Measurements from ENCODE around the gene ANO4.

Gene ANO4

GRCh38 chr12:100964028-100964427 lies 169.5 kb downstream of the ANO4 start (continued):
- no peak for TF ChIP-seq CSRNP3 (CRISPR knock-in tag; IDR thresholded peaks at IDR 0.05)
- TF ChIP-seq RARB (CRISPR knock-in tag; IDR thresholded peaks at IDR 0.05), result no peak
- no peak for TF ChIP-seq ZNF70 (CRISPR knock-in tag; IDR thresholded peaks at IDR 0.05)

- TF ChIP-seq ZC3H10 (CRISPR knock-in tag; IDR thresholded peaks at IDR 0.05) (no peak), TSHZ2 (CRISPR knock-in tag; IDR thresholded peaks at IDR 0.05) (no peak), CREB5 (CRISPR knock-in tag; IDR thresholded peaks at IDR 0.05; ENCODE audit: low read depth) (no peak), BACH2 (CRISPR knock-in tag; IDR thresholded peaks at IDR 0.05; ENCODE audit: borderline replicate concordance) (no peak), ZFP30 (CRISPR knock-in tag; IDR thresholded peaks at IDR 0.05) (no peak), ARNTL (CRISPR knock-in tag; IDR thresholded peaks at IDR 0.05; ENCODE audit: borderline replicate concordance, low read depth) (no peak), POU6F1 (CRISPR knock-in tag; IDR thresholded peaks at IDR 0.05; ENCODE audit: borderline replicate concordance, low read depth) (no peak), ESRRG (CRISPR knock-in tag; IDR thresholded peaks at IDR 0.05) (no peak), RARB (CRISPR knock-in tag; IDR thresholded peaks at IDR 0.05) (no peak), TOX (CRISPR knock-in tag; IDR thresholded peaks at IDR 0.05; ENCODE audit: borderline replicate concordance) (no peak), PPARA (CRISPR knock-in tag; IDR thresholded peaks at IDR 0.05; ENCODE audit: borderline replicate concordance) (no peak), CSDC2 (CRISPR knock-in tag; IDR thresholded peaks at IDR 0.05) (no peak)
- ATAC-seq, result peak; percentile 65
Measured at GRCh38 chr12:100967189-100967588, 172.6 kb downstream of the ANO4 start.

- no peak for ATAC-seq
- TF ChIP-seq PPARA (CRISPR knock-in tag; IDR thresholded peaks at IDR 0.05; ENCODE audit: borderline replicate concordance) (no peak), OSR1 (CRISPR knock-in tag; IDR thresholded peaks at IDR 0.05) (no peak), ZFP30 (CRISPR knock-in tag; IDR thresholded peaks at IDR 0.05) (no peak), ZNF70 (CRISPR knock-in tag; IDR thresholded peaks at IDR 0.05) (no peak), TCF4 (CRISPR knock-in tag; IDR thresholded peaks at IDR 0.05; ENCODE audit: borderline replicate concordance) (no peak), ISL1 (CRISPR knock-in tag; IDR thresholded peaks at IDR 0.05) (no peak), ESRRG (CRISPR knock-in tag; IDR thresholded peaks at IDR 0.05) (no peak), ARNTL (CRISPR knock-in tag; IDR thresholded peaks at IDR 0.05; ENCODE audit: borderline replicate concordance, low read depth) (no peak), TSHZ2 (CRISPR knock-in tag; IDR thresholded peaks at IDR 0.05) (no peak), CSDC2 (CRISPR knock-in tag; IDR thresholded peaks at IDR 0.05) (no peak), ZNF8 (CRISPR knock-in tag; IDR thresholded peaks at IDR 0.05) (no peak), SNAI2 (CRISPR knock-in tag; IDR thresholded peaks at IDR 0.05) (no peak), POU6F1 (CRISPR knock-in tag; IDR thresholded peaks at IDR 0.05; ENCODE audit: borderline replicate concordance, low read depth) (no peak), BACH2 (CRISPR knock-in tag; IDR thresholded peaks at IDR 0.05; ENCODE audit: borderline replicate concordance) (no peak), CSRNP3 (CRISPR knock-in tag; IDR thresholded peaks at IDR 0.05) (no peak), ZNF565 (CRISPR knock-in tag; conservative IDR thresholded peaks at IDR 0.05; ENCODE audit: low read depth) (no peak), CREB5 (CRISPR knock-in tag; IDR thresholded peaks at IDR 0.05; ENCODE audit: low read depth) (no peak)
Measured at GRCh38 chr12:100970894-100971293, 176.3 kb downstream of the ANO4 start.
